OCI-LY7 (cell line): ENCODE data around the gene WNT11.

Experiments used
- CTCF ChIP-seq: fragments of 200-600 bp; sonication (generic); conservative IDR thresholded peaks from 2 replicates; pipeline ENCODE4 v1.5.1; 2014; ENCODE audit warnings: mild to moderate bottlenecking, antibody characterized with exemption, low read length, moderate library complexity, mixed read lengths
- EZH2phosphoT487 ChIP-seq: fragments of 200-600 bp; sonication (generic); IDR thresholded peaks from 2 replicates; pipeline ENCODE4 v1.6.1; 2018; ENCODE audit warnings: low read depth, borderline replicate concordance, mild to moderate bottlenecking, mixed run types, antibody characterized with exemption, low read length, moderate library complexity, mixed read lengths

DNA sequence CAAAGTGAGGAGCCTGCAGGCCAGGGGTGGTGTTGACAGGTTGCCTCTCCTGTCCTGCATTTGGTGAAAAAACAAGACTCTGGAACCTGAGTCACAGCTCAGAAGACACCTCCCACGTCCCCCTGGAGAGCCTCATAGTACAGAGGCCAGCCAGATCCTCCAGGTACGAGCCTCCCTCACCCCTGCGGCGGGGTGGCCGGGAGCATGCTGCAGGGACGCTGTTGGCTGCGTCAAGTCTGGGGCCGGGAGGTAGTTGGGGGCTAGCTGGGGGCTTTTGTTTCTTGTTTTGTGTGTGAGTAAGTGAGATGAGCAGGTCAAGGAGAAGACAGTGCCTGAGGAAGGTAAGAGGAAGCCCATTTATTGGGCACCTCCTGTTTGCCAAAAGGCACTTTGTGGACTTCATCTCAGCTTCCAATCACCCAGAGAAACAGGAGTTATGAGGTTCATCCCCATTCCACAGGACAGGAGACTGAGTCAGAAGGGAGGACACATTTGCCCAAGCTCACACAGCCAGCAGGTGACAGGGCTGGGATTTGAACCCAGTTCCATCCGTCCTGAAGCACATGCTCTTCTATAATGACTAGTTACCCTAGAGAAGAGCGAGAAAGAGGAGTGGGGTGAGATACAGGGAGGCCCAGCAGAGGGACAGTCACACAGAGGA lies 18.3 kb upstream of the WNT11 start:
- no peak for TF ChIP-seq CTCF
- TF ChIP-seq EZH2phosphoT487 = no peak
